ENCODE measurements around the gene CEP72. TPM values are rescaled to one million over a fixed set of nuclear protein-coding genes. Genes with fewer than 3 reads are reported as not detected.

CEP72 gene
- total and polyA plus RNA-seq, 11 donors = 0.58 to 4.1 (median 1.6) TPM

DNA sequence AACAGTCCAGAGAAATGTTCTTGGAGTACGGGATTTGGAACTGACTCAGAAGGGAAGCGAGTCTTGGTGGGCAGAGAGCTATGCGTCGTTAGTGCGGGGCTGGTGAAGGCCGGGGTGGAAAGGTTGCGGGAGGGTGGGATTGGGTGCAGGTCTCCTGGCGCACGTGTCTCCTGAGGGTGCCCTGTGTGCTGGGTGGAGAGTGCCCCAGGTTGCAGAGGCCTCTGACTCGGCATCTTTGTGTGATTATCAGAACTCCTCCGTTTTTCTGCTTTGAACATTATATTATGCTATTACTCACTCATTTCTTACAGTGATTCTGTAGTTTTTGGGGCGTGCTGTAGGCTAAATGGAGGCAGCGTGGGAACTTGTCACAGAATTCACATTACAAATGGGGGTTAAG, 11.4 kb downstream of the CEP72 start:
- Histone ChIP-seq H3K27me3 (no peaks in the 10 kb centered on the region), H3K36me3 (peaks cover 0 to 40% (median 20%) of the 10 kb centered on the region in 9 donors), H3K9me3 (no peaks in the 10 kb centered on the region), H3K4me3 (no peak overlapping the region), H3K27ac (no peak overlapping the region), H3K4me1 (no peaks in the 10 kb centered on the region)
- ATAC-seq = no peak
- intact Hi-C loops (cut with DNase I) = no loop called here
- DNase-seq = peak in 1 of 5 donors; percentile 19
- 94 to 97% (median 96%) methylated on average over 13 of the region's 13 CpGs for WGBS, 4 donors
- TF ChIP-seq, protein P1, sequence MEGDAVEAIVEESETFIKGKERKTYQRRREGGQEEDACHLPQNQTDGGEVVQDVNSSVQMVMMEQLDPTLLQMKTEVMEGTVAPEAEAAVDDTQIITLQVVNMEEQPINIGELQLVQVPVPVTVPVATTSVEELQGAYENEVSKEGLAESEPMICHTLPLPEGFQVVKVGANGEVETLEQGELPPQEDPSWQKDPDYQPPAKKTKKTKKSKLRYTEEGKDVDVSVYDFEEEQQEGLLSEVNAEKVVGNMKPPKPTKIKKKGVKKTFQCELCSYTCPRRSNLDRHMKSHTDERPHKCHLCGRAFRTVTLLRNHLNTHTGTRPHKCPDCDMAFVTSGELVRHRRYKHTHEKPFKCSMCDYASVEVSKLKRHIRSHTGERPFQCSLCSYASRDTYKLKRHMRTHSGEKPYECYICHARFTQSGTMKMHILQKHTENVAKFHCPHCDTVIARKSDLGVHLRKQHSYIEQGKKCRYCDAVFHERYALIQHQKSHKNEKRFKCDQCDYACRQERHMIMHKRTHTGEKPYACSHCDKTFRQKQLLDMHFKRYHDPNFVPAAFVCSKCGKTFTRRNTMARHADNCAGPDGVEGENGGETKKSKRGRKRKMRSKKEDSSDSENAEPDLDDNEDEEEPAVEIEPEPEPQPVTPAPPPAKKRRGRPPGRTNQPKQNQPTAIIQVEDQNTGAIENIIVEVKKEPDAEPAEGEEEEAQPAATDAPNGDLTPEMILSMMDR (IDR thresholded peaks at IDR 0.05) = no peak
- TF ChIP-seq POLR2A (IDR thresholded peaks at IDR 0.05) = no peak

DNA sequence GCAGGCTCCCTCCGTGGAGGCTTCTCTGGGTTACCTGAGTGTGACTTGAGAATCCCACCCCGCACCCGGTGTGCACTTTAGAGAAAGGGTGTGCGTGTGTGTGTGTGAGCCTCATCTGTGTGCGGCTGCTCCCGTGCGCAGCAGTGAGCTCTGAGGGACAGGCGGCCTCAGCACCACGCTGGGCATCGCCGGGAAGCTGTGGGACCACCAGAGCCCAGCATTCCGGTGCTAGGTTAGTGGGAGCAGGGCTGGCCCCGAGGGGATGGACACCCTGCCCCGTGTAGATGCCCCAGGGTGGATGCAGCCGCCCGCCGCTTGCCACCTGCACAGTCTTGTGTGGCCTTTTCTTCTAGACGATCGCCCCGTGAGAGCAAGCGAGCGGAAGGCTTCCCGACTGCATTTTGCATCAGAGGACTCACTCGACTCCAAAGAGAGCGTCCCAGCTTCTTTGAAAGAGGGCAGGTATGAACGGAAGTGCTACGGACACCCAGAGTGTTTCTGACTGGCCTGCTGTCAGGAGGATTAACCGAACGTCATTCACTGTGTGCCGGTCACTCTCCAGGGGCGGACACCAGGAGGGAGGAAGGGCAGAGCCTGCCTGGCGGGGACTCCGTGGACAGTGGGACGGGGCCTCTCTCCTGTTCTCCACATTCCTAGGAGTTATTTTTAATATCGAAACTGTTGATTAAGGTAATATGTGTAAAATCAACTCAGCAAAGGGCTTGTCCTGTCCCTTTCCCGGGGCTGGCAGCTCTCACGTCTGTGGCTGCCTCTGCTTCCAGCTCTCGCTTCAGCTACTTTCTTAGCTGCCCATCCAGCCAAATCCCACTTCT, 12.2 kb downstream of the CEP72 start:
- H3K36me3 ChIP-seq = peaks cover 0 to 33% (median 16%) of the 10 kb centered on the region in 9 donors
- 86 to 90% (median 88%) methylated on average over 33 to 38 of the region's 38 CpGs for WGBS, 4 donors
- peak in 1 of 5 donors; percentile 17 for DNase-seq

DNA sequence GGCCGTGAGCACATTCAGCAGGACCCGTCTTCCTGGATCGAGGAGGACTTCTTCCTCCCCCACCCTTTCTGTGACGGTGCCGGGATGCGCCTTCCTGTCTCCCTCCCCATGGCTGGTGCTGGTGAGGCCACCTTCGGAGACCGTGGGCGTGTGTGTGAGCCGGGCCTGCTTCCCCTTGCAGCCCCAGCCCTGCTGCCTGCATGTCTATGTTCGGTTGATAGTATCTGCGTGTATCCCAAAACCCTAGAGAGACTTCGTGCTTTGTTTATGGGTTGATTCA, 12.8 kb downstream of the CEP72 start:
- Histone ChIP-seq H3K27me3 (no peaks in the 10 kb centered on the region), H3K4me1 (no peaks in the 10 kb centered on the region), H3K27ac (peak overlapping the region in 4 of 12 donors; percentile 6 to 42 (median 23)), H3K4me3 (no peak overlapping the region), H3K36me3 (peaks cover 0 to 29% (median 12%) of the 10 kb centered on the region in 9 donors), H3K9me3 (no peaks in the 10 kb centered on the region)
- no peak for TF ChIP-seq POLR2A (IDR thresholded peaks at IDR 0.05)
- TF ChIP-seq, protein P1 (IDR thresholded peaks at IDR 0.05) = no peak
- DNase-seq (peak in 2 of 5 donors; percentile 32 to 34), ATAC-seq (peak in 2 of 4 donors; percentile 40 to 74)
- intact Hi-C loops (cut with DNase I) = no loop called here
- 58 to 78% (median 68%) methylated on average over 13 of the region's 13 CpGs for WGBS, 4 donors

More for the DNA sequence above, 12.2 kb downstream of the CEP72 start:
- H3K27me3 ChIP-seq = no peaks in the 10 kb centered on the region
- H3K4me1 ChIP-seq = no peaks in the 10 kb centered on the region
- no peaks in the 10 kb centered on the region for H3K9me3 ChIP-seq
- TF ChIP-seq, protein P1 (IDR thresholded peaks at IDR 0.05) = no peak
- no peak for TF ChIP-seq POLR2A (IDR thresholded peaks at IDR 0.05)
- peak in 1 of 4 donors; percentile 35 for ATAC-seq
- intact Hi-C loops (cut with DNase I) = no loop called here
- peak overlapping the region in 4 of 12 donors; percentile 6 to 42 (median 23) for H3K27ac ChIP-seq
- no peak overlapping the region for H3K4me3 ChIP-seq

DNA sequence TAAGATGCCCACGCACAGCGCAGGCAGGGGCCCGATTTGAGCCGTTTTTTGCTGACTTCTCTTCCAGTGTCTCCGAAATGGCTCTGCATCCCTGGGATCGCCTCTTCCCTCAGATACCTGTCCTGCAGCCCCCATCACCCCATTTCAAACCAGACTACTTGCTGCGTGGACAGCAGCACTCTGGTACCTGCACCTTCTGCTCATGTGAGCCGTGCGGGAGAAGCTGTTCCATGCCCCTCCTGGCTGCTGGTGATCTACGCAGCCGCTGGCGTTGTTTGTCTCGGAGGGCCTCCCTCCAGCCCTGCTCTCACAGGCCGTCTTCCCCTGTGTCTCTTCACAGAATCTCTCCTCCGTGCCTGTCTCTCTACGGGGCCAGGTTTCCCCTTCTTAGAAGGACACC, 13.4 kb downstream of the CEP72 start:
- Histone ChIP-seq H3K27me3 (no peaks in the 10 kb centered on the region), H3K27ac (no peak overlapping the region), H3K4me1 (no peaks in the 10 kb centered on the region), H3K4me3 (no peak overlapping the region), H3K36me3 (peaks cover 0 to 22% (median 9%) of the 10 kb centered on the region in 9 donors), H3K9me3 (no peaks in the 10 kb centered on the region)
- ATAC-seq (no peak), DNase-seq (peak in 2 of 5 donors; percentile 9 to 49)
- no peak for TF ChIP-seq POLR2A (IDR thresholded peaks at IDR 0.05)
- TF ChIP-seq, protein P1 (IDR thresholded peaks at IDR 0.05) = no peak
- intact Hi-C loops (cut with DNase I) = no loop called here
- WGBS, 4 donors = 96 to 98% (median 97%) methylated on average over 16 of the region's 16 CpGs

Measured in heart left ventricle (tissue), 16 donors.